K562 (cell line): ENCODE results near the gene LCN1. TPM values are rescaled to one million over a fixed set of nuclear protein-coding genes. Genes with fewer than 3 reads are reported as not detected.
A peak's percentile ranks its signal among the peaks of the same experiment; 100 is the strongest.

ENCODE experiments used
- ARID3B ChIP-seq: fragments of 250-450 bp; sonication (Bioruptor Pico); IDR thresholded peaks from 2 replicates; pipeline ENCODE4 v1.4.0; 2020; ENCODE audit warnings: borderline replicate concordance
- CBX8 ChIP-seq: fragments of 200-600 bp; sonication (generic); IDR thresholded peaks from 2 replicates; pipeline ENCODE4 v1.6.1; 2012; ENCODE audit warnings: borderline replicate concordance, mixed run types, low read depth, mild to moderate bottlenecking, moderate library complexity, mixed read lengths, low read length, control low read depth, inconsistent platforms; ENCODE audit not compliant: poor library complexity, severe bottlenecking; ENCODE audit errors: extremely low read depth
- CHD4 ChIP-seq: fragments of 200-600 bp; sonication (generic); IDR thresholded peaks from 3 replicates; pipeline ENCODE4 v1.6.1; 2012; ENCODE audit warnings: low read depth, mild to moderate bottlenecking, mixed read lengths, low read length, inconsistent platforms; ENCODE audit not compliant: insufficient read depth, insufficient replicate concordance, poor library complexity, severe bottlenecking
- DIDO1 ChIP-seq: fragments of 450-650 bp; IDR thresholded peaks from 2 replicates; pipeline ENCODE4 v1.6.1; 2016; ENCODE audit warnings: low read depth, missing biosample characterization, missing genetic modification characterization
- IFI16 ChIP-seq: fragments of 250-450 bp; sonication (Bioruptor Pico); IDR thresholded peaks from 2 replicates; pipeline ENCODE4 v2.1.2; 2022; ENCODE audit warnings: mild to moderate bottlenecking, inconsistent platforms
- MXD1 ChIP-seq: fragments of 250-450 bp; sonication (Bioruptor Pico); IDR thresholded peaks from 2 replicates; pipeline ENCODE4 v1.8.0; 2021; ENCODE audit warnings: borderline replicate concordance, mild to moderate bottlenecking, moderate library complexity; ENCODE audit not compliant: poor library complexity, severe bottlenecking
- SLC30A9 ChIP-seq: fragments of 250-450 bp; sonication (Bioruptor Pico); IDR thresholded peaks from 2 replicates; pipeline ENCODE4 v1.8.0; 2022; ENCODE audit warnings: mild to moderate bottlenecking, moderate library complexity
- TAF9B ChIP-seq: fragments of 450-650 bp; IDR thresholded peaks from 2 replicates; pipeline ENCODE4 v1.6.1; 2018; ENCODE audit warnings: mild to moderate bottlenecking; ENCODE audit not compliant: partially characterized antibody
- TEAD2 ChIP-seq: fragments of 450-650 bp; IDR thresholded peaks from 2 replicates; pipeline ENCODE4 v1.6.1; 2016; ENCODE audit warnings: missing genetic modification characterization, control low read depth, missing compliant biosample characterization
- TFAP4 ChIP-seq: sonication (generic); formaldehyde crosslinking; IDR thresholded peaks from 2 replicates; pipeline ENCODE4 v1.8.0; 2022; ENCODE audit warnings: missing genetic modification reagents, mild to moderate bottlenecking, moderate library complexity, borderline replicate concordance
- ZBTB49 ChIP-seq: sonication (generic); formaldehyde crosslinking; IDR thresholded peaks from 2 replicates; pipeline ENCODE4 v1.8.0; 2022; ENCODE audit warnings: missing genetic modification reagents, mild to moderate bottlenecking, borderline replicate concordance
- ZNF165 ChIP-seq: fragments of 250-450 bp; sonication (Bioruptor Pico); IDR thresholded peaks from 2 replicates; pipeline ENCODE4 v1.4.0; 2020; ENCODE audit warnings: borderline replicate concordance
- ZNF274 ChIP-seq: IDR thresholded peaks from 2 replicates; pipeline ENCODE4 v1.6.1; 2011; ENCODE audit warnings: low read depth, mild to moderate bottlenecking, low read length, moderate library complexity, borderline replicate concordance
- ZNF398 ChIP-seq: fragments of 250-450 bp; sonication (Bioruptor Pico); IDR thresholded peaks from 2 replicates; pipeline ENCODE4 v1.8.0; 2021; ENCODE audit warnings: moderate library complexity, mild to moderate bottlenecking, inconsistent platforms
- ZNF561 ChIP-seq: fragments of 450-650 bp; formaldehyde crosslinking; conservative IDR thresholded peaks from 2 replicates; pipeline ENCODE4 v1.4.0; 2020; ENCODE audit warnings: mild to moderate bottlenecking, moderate library complexity
- polyA plus RNA-seq, 8 experiments: library from polyadenylated mRNA; depleted of rRNA in 4 of 8; stranded (reverse) in 5 of 8; unstranded in 3 of 8; fragments of >200 nt; fragmentation: Nextera tagmentation in 2 of 8; fragmentation: Illumina TruSeq in 1 of 8; extraction: Ambion mirVana in 2 of 8; extraction: Trizol in 1 of 8; gene quantifications; 2 replicates each; pipeline versions ENCODE4 v1.2.1 to v1.2.3, GENCODE V29; 2011 to 2014; ENCODE audit warnings: inconsistent platforms in 1 of 8, missing spikeins in 1 of 8
- total RNA-seq, 7 experiments: library from RNA; depleted of rRNA in 6 of 7; stranded (reverse); fragments of >200 nt in 6 of 7; fragmentation: Illumina TruSeq in 2 of 7; extraction: Trizol in 2 of 7; gene quantifications; 2 replicates each; pipeline versions ENCODE4 v1.2.1 to v1.2.3, GENCODE V29; 2011 to 2021; ENCODE audit warnings: low replicate concordance in 1 of 7

Gene LCN1
- total and polyA plus RNA-seq, 9 of the 15 experiments (the other 6 are each of a cell fraction or from before 2014, with no cell fraction given), result not detected

GRCh38 chr9:135500525-135501260, 20.5 kb upstream of the LCN1 start, which contains the start of gene MRPS2 (continued):
- no peak for TF ChIP-seq ARID3B (CRISPR knock-in tag)
- no peak for TF ChIP-seq ZNF398 (CRISPR knock-in tag)
- peak; percentile 44; the same call in 1 of the 2 replicates for TF ChIP-seq TFAP4 (CRISPR knock-in tag)
- TF ChIP-seq IFI16, result no peak
- TF ChIP-seq CBX8, result no peak
- no peak for TF ChIP-seq ZNF274
- no peak for TF ChIP-seq ZNF561 (CRISPR knock-in tag)
- TF ChIP-seq TEAD2 (tag), result no peak
- TF ChIP-seq ZBTB49 (CRISPR knock-in tag), result no peak
- no peak for TF ChIP-seq DIDO1 (tag)
- no peak for TF ChIP-seq TAF9B
- no peak for TF ChIP-seq SLC30A9 (CRISPR knock-in tag)
- TF ChIP-seq CHD4, result no peak
- no peak for TF ChIP-seq MXD1 (CRISPR knock-in tag)
- TF ChIP-seq ZNF165 (CRISPR knock-in tag), result no peak
